ENCODE data around the gene TRMT112.

GRCh38 chr11:64321533-64321932 lies 4.2 kb upstream of the TRMT112 start:
- TF ChIP-seq SPI1 (IDR thresholded peaks at IDR 0.05; ENCODE audit: low read depth, low read length) = no peak
- TF ChIP-seq POLR2AphosphoS5 (IDR thresholded peaks at IDR 0.05; ENCODE audit: low read depth, low read length) = no peak
- TF ChIP-seq PAX5 (IDR thresholded peaks at IDR 0.05; ENCODE audit: insufficient read depth, low read length, severe bottlenecking) = no peak
- no peak for TF ChIP-seq POLR2A (IDR thresholded peaks at IDR 0.05; ENCODE audit: low read depth, low read length)
- TF ChIP-seq TAF1 (IDR thresholded peaks at IDR 0.05; ENCODE audit: low read depth, low read length) = no peak
